NCI-H524 treated with DMSO at 0.1 percent for 48 hours (cell line): ENCODE results near the gene DCDC1.

Experiments used
- DNase-seq: peaks from one replicate; lab custom pipeline; 2025; lab: John Stamatoyannopoulos, UW

The DCDC1 gene

DNA sequence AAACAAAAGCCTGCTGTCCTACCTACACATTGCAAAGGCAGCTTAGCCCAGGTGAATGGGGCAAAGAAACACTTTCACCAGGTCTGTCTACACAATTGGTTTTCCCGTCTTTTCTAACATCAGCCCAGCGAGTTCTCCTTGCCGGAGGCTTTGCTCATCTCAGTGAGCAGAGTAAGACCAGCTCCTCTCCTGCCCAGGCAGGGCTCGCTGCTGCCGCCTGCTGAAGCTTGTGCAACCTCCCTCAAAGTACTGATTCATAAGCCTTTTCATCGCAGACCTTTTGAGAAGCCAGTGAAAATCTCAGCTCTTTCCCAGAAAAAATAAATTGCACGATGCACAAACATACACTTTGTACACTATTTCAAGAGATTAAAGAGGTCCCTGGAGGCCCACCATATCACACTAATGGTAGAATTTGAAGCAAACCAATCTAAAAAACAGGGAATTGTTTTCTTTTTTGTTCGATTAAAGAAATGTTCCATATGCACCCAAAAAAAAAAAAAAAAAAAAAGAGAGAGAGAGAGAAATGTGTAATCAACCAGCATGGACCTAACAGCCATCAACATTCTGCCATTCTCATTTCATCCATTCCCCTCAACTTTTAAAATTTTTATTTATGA lies 455.3 kb downstream of the DCDC1 start:
- no peak for DNase-seq

DNA sequence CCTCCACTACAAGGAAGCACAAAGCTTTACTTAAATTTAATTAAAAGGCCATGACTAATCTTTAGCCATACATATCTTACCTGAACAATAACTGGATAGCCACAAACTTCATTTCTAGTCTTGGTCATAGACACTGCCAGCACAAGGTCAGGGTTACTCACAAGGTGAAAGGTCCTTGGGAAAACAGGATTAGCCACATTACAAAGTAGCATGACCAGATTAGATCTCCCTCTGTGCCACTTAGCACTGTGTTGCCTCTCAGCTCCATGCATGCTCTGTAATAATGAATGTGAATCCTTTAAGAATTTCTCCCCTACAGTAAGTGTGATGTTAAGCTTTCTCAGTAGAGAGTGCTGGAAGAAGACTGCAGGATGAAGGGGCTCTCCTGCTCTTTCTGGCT lies 458.3 kb downstream of the DCDC1 start:
- DNase-seq, result no peak

DNA sequence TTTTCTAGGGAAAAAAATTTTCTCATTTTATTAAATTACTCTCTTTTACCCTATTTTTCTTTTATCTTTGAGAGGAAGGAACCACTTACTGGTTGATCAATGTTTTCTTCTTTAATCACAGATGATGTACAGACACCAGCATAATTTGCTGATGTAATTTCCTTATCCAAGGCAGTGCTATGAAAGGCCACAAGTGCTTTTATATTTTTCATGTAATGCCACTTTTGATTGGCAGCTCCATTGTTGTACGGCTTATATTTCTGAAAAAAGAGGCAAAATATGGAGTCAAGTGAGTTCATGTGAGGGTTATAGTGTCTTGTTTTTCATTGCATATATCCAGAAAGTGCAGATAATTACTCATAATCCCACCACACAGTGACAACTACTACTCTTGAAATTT lies 460.7 kb downstream of the DCDC1 start:
- no peak for DNase-seq

DNA sequence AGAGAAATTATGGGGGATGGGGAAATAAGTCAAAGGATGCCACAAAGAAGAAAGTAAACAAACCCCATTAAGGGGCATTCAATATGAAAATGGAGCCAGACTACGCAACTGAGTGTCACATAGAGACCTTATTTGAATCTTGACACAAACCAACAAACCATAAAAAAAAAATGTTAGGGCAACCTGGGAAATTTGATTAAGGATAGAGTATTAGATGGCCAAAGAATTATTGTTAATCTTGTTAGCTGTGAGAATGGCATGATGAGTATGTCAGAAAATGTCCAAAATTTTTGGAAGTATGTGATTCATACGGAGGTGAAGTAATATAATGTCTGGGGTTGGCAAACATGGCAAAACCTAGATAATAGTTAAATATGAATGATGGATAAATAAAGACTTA lies 461.3 kb downstream of the DCDC1 start:
- DNase-seq, result no peak

DNA sequence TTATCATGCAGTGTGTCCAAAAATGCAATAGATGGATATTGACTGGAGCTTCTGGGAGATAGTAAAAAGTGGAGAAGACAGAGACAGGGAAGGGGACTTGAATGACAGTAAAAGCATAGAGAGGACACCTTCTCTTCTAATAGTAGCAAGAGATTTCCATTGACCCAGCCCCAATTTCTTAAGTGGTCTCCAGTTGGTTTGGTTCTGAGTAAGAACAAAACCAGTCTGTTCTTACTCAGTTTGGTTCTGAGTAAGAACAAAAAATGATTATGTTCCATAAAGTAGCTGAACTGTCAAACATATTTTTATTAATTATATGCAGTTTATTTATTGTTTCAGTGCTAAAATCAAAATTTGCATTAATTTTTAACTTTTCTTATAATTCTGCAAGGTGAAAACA lies 466.6 kb downstream of the DCDC1 start:
- no peak for DNase-seq

DNA sequence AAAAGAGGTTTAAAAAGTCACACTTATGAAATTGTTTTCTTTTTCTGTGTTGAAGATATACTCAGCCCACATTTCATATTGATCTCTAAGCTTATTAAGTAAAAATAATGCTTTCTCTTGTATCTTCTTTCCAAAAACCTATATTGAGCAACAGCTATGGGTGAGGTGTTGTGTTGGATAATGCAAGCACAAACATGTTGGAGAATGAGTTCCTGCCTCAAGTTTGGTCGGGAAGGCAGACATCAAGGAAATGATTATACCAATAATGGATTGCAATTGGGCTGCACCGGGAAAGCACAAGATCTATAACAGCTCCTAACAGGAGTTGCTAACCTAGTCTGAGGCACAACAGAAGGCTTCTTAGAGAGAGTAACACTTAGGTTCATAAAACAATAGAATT lies 474.5 kb downstream of the DCDC1 start:
- DNase-seq, result no peak

DNA sequence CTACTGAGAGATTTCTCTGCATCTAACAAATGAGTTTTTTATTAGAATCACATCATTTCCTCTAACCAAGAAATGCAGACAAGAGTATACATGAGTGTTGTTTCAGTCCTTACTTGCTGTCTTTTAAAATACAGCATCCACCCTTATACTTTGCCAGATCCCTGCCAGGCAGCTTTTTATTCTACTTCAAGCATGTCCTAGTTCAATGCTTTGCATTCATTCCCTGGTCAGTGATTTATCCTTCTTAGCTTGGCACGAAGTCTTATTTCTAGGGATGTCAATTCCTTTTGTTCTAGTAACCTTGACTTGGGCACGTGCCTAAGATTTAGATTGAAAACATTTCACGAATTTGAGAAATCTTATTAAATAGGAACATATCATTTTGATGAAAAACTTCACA lies 476.2 kb downstream of the DCDC1 start:
- no peak for DNase-seq

DNA sequence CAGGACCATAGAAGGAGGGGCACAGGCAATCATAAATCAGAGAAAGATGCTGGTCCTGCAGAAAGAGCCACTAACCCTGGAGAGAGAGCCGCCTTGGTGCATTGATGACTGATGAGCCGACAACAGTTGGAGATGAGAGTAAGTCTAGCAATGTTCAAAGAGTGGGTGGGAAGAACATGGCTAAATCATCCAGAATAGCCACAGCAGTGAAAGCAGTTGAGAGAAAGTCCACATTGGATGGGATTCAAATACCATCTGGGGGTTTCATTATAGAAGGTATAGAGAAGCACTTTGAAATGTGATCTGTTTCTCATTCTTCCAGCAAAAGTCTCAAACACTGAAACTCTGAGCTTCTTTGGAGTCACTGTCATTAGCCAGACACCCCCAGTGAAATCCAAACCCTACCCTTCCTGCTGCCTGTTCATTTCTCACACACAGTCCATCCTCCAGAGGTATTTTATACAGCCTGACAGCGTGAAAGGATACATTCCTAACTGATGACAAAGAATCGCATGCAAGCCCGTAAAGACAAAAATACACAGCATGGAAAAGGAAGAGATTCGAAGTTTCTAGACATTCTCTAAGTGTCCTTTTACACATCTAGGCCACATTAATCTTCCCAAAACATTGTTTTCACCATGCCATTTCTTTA lies 480.3 kb downstream of the DCDC1 start:
- no peak for DNase-seq

DNA sequence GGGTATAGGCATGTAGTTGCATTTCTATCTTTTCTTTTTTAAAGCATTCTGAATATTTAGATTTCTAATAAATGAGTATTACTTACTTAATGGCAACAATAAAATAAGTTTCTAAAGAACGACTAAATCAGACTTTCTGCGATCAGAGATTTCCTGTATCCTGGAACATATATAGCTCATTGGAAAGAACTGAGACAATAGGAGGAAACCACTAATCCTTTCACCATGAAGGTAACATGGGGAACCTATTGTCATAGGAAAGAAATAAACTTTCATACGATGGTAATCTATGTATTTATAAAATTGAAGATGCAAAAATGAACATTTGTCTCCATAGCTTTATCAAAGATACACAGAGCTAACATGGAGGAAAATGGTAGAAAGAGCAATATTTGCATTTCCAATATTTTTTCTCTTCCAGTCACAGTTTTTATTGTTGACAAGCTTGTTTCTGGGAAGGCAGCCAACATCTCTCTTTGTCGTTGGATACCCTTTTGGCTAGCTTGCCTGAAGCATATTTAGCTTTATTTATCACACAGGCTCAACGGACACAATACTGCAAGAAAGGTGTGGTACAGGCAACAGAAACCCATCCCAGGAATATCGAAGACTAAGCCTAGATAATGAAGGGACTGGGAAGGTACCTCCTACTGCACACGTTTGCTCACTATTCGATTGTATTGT lies 490.1 kb downstream of the DCDC1 start:
- no peak for DNase-seq

DNA sequence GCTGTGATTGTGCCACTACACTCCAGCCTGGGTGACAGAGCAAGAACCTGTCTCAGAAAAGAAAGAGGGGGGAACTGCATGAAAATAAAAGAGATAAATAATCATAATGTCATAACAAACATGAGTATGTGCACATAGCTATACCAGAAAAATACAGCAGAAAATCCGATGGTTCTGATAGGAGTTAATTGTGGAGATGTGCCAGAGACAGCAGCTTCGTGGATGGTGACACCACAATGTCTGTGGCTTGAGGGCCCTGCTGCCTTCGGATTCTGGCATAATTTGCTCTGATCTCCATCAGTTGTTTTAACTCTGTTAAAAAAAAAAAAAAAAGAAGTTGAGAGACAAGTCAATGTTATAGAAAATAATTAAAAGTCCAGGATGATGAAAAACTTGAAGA lies 491.1 kb downstream of the DCDC1 start:
- no peak for DNase-seq

DNA sequence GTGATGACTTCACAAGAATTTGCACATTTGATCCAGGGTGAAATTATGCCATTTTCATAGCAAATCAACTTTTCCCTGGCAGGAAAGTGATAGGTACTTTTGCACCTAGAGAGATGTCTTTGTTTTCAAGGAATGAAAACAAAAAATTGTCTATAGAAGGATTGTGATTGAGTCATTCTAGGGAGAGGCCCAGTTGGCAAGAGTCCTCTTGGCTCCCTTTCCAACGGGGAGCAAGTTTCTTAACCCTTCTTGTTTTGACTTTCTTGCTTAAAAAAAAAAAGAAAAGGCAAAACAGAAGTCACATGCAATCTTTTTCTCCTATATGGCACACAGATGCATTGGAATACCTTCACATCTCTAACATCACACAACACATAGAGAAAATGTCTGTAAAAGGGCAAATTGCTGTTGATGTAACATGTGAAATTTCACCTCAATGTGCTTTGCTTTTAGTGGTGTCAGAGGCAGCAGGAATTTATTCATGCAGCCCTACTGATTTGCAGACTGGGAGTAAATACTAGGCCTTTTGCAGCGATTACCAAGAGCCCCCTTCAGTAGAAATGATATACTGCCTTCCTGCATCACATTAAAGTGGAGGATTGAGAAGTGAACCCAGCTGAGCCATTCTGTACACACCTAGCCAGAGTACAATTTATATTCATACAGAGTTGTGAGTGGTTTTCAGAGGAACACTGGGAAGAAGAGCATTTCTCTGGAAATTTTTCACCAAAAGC lies 492.7 kb downstream of the DCDC1 start:
- no peak for DNase-seq

DNA sequence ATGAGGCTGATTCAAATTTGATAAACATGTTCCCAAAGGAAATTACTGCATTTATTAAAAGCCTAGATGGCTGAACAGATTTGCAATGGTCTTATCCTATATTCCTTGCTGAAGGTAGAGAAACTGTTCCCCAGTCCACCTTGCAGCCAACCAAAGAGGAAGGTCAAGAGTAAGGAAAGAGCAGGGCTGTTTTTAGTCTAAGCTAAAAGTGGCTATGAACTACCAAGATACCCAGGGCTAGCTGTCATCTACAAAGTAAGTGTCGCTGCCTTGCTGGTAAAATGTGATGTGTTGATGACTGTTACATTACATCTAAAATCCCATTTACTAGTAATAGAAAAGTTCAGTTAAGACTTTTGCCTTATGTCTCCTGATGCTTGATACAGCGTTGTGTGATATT lies 493.3 kb downstream of the DCDC1 start:
- no peak for DNase-seq

DNA sequence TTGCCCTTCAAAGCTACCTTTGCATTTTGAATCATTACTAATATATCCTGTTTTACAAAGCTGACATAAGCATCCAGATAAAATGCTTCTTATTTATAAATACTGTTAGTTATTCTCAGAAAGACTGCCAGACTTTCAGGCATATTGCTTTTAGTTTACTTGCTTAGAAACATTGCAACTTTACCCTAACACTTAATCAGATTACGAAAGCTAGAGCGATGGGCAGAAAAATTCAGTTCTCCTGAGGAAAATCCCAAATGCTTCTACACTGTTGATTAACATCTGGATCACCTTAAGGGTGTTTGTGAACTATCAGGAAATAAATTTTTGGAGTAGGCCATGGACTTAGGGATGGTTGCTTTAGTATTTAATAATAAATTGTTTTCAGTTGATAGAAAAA lies 493.7 kb downstream of the DCDC1 start:
- DNase-seq, result no peak

DNA sequence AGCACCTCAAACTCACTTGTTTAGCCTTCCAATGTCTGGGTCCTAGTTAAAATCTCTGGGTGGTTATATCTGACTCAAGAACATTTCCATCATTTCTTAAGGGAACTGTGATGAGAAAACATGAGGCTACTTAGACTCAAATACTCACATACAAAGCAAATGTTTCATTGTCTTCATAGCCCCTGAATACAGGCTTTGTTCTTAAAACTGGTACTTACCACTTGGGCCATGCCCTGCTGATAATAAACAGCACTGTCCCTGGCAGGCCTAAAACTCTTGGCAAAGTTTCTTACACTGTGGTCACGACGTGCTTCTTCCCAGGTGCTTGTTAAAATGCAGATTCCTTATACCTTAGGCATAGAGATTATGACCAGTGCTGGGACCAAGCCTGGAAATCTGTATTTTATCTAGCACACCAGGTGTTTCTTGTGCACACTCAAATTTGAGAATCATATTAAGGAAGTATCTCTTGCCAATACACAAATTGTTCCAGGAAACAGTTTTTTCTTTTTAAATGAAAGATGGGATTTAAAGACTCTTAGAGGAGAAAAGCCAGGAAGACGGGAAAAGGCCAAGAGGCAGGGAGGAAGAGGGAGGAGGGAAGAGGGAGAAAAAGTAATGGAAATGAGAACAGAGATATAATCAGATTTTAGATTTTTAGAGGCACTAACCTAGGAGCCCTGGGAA lies 495.5 kb downstream of the DCDC1 start:
- no peak for DNase-seq

DNA sequence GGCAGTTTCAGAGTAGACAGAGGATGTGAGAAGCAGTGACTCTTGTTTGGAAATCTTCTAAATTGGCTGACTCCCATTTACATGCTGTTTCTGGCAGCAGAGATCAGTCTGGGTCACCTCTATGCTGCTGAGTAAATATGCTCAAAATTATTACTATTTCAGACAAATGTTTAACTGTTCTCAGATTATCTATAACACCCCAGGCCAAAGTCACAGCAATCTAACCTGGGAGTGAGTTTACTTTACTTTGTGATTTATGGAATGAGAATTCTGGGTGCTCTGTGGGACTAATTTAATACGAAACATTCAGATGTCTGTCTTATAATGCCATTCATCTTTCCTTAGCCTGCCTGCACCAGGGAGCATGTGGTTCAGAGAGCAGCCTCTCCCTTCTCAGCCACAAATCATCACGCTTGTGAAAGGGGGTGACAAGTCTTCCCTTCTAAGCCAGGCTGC lies 500.9 kb downstream of the DCDC1 start:
- no peak for DNase-seq

DNA sequence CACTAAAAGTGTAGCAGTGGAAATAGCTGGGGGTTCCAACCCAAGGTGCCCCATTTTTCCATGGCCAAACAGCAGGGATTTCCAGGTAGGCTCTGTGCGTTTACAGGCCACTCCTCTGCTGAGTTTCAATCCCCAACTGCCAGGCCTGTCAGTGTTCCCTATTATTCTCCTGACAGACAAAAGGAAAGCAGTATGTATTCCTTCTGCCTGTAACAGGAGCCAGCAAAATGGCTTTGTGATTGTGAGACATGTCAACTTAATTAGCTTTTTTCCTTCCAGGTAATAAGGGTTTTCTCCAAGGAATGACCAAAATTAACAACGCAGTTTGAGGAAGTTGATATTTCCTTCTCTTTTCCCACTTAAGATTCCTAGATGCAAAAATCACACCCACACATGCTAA lies 506.3 kb downstream of the DCDC1 start:
- DNase-seq, result no peak

DNA sequence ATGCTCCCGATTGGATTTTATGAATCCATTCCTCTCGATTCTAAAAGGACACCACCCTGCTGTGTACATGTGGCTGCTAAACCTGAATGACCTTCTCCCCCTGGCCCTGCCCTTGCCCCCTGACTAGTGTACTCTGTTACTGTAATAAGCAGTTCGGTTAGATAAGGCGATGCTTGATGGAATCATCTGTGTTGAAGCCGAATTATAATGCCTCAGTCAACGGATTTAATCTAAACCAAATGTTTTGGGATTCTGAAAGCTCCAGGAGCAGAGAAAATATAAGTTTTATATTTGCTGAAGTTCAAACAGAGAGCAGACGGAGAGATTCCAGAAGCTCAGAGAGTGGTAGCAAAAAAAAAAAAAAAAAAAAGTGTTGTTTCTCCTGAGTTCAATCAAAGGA lies 508.0 kb downstream of the DCDC1 start:
- DNase-seq, result no peak

DNA sequence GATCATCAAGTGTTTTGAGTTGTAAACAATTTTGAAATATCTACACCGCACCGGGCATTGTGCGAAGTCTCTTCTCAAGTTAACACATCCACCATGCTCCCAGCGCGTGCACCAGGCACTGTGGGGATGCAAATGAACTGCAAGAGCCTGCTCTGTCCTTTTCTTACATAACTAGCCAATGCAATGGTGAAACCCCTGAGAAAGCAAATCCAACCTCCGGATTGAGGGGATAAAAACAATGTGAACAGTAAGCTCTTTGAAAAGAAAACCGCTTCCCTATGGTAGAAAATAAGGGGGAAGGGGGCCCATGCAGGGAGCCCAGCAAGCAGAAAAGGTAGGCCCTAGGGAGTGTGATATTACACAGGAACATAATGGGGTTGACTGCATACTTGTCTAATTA lies 508.5 kb downstream of the DCDC1 start:
- DNase-seq, result no peak

DNA sequence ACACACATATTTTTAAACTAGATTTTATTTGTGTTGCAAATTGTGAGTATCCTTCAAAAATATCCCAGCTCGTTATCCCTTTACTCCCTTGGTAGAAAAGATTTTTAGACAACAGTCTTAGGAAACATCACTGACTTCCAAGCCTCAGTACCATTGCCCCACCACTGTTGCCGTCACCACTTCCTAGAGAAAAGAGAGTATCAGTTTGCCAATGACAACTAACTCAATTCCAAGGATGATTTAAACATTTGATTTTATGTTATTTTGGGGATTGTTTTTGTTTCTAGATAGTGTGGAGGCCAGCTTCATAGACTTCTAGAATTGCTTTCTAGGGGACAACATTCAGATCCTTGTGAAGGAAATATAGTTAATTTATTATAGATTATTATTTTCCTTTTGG lies 509.4 kb downstream of the DCDC1 start:
- DNase-seq, result no peak

DNA sequence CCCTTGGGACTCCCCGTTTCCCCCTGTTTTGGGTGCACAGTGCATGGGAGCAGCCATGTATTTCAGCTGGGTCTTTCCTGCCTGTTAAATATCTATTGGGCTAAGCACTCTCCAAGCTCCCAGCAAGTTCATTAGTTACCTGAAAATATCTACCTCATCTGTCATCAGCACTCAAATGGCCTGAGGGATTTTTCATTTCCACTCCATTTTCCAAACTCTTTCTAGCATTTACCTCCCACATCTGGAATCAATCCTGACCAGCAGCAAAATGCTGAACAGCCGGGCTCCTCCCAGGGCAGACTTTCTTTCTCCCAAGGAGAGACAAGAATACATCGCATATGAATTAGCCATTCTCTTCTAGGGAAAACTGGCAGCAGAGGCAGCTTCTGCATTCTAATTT lies 509.9 kb downstream of the DCDC1 start:
- no peak for DNase-seq

DNA sequence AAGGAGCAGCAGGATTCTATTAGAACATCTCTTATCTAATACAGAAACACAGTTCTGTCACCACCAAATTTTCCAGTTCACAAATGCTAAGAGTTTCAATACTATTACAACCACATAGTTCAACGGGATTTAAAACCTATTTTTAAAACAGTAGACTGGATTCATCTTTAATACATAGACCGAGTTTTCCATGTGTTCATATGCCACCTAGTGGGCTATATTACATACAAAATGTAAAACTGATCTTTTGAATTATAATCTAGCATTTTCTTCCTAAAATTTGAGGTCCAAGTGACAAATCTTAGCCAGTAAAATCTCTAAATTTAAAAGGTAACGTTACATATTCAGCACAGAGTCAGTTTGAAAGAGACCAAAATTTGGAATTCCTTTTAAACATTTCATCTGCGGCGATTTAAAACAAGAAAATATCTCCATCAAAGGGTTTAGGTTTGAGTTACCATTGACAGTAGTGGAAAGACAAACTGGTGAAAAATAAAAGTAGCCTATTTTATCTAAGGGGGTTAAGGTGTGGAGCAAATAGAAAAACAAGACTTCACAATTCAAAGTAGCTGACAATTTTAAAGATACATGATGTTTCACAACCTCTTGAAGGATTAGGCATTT lies 514.0 kb downstream of the DCDC1 start:
- DNase-seq, result no peak

DNA sequence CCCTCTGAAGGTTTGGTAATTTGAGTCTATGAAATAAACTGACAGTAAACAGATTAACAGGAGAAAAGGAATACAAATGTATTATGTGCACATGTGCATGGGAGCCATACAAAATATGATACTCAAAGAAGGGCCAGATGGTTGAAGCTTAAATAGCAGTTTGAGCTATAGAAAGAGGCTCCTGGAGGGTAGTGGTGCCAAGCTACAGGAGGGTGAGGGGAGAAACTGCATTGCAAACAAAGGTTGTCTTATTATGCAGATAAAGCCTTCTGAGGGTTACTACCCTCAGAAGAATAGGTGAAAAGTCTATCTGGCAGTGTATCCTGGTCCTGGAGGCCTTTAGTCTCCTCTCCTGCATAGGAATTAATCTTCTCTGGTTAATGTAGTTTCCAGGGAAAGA lies 516.1 kb downstream of the DCDC1 start:
- DNase-seq, result peak; percentile 75
